Measurements from ENCODE around the gene KCNF1.

Gene KCNF1

GRCh38 chr2:10903861-10904210, 7.9 kb upstream of the KCNF1 start:
- no peak for DNase-seq (ENCODE audit: low spot score)

DNA sequence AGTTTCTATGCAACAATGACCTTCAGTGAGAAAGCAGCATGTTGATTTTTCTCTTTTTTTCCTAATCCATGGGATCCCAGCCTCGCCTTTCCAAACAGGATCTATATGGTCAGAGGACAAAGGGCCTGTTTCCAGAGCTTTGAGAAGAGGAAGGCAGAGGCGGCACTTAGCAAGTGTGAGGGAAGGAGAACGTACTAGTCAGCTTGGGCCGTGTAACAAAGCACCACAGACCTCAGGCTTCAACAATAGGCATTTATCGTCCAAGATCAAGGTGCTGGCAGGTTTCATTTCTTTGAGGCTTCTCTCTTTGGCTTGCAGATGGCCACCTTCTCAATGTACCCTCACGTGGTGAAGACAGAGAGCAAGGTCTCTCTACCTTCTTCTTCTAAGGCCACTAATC, 7.3 kb upstream of the KCNF1 start:
- no peak for DNase-seq (ENCODE audit: low spot score)

DNA sequence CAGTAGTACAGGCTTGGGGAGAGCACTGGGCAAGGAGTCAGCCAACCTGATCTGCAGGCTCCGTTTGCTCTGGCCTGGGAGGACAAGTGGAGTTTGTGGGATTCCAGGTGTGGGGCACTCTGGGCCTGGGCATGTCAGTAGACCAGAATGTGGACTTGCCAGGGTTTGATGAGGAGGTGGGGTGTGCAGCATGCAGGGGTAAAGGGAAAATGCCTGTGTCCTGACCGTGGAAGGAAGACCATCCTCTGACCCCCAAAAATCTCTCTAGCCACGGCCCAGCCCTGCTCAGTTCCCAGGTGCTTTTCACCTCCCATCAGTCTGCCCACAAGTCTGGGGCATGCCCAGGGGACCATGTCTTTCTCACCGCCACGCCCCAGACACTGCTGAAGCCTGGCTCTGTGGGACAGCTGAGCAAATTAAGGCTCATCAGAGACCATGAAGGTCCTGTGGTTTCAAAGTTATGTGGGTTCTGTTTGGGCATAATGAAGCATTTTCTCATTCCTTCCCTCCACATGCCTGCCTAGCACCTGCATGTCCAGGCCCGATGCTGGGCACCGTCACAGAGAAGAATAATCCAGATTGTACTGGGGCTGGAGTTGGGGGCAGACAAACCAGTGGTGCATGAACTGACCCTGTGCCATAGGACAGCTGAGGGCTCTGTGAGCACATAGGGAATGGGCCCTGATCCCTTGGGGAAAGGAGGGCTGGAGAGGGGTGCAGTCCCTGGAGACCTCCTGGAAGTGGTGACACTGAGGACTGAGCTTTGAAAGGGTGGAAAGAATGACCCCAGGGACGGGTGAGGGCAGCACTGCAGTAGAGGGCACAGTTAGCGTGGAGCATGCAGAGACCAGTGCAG, 6.5 kb upstream of the KCNF1 start:
- DNase-seq (ENCODE audit: low spot score), result no peak

DNA sequence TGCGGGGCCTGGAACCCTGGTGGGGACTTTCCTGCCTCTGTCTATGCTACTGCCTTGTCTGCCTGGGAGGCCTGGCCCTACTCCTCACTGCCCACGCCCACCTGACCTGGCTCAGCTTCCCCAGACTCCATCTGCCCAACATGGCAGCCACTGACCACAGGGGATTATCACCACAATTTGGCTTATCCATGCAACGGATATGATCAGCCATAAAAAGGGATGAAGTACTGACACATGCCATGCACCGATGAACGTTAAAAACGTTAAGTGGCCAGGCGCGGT, 5.9 kb upstream of the KCNF1 start:
- DNase-seq (ENCODE audit: low spot score), result no peak

GRCh38 chr2:10906926-10907625, 4.7 kb upstream of the KCNF1 start:
- no peak for DNase-seq (ENCODE audit: low spot score)

GRCh38 chr2:10908195-10908594, 3.5 kb upstream of the KCNF1 start:
- DNase-seq (ENCODE audit: low spot score), result no peak

DNA sequence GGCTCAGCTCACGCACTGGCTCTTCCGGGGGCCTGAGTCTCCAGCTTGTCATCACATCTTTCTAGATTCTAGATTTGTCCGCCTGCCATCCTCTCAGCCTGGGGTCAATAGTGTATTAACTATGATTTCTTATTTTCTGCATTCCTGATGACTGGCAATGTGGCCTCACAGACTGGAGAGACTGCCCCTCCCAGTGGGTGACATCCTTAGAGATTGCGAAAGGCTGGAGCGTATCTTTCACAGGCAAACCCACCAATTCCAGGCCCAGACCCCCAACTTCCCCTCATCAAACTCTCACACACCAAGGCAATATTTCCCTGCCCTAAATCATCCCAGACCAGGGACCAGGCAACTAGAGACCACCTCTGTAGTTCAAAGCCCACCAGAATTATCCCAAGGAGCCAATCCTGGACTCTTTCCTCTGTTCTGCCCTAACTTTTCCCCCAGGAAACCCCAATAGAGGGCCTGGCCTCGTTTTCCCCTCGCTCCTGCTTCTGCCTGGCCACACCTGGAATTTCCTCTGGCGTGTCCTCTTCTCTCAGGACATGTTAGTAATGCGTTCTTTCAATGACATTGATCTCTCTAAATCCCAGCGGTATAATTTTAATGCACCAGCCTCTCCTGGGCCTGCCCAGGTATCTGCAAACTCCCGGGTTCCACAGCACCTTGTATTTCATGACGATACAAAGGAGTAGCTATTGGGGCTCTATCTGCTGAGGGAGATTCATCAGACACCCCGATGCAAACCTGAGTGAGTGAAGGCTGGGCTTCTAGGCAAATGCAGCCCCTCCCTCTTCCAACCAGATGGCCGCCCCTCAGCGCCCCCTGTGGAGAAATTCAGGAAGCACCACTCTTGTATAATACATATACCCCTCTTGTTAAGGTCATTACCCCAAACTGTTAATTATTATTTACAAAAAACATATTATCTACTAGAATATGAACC, 2.4 kb upstream of the KCNF1 start:
- DNase-seq (ENCODE audit: low spot score), result no peak

- DNase-seq (ENCODE audit: low spot score), result no peak
Measured at GRCh38 chr2:10909996-10910341, 1.8 kb upstream of the KCNF1 start.

DNA sequence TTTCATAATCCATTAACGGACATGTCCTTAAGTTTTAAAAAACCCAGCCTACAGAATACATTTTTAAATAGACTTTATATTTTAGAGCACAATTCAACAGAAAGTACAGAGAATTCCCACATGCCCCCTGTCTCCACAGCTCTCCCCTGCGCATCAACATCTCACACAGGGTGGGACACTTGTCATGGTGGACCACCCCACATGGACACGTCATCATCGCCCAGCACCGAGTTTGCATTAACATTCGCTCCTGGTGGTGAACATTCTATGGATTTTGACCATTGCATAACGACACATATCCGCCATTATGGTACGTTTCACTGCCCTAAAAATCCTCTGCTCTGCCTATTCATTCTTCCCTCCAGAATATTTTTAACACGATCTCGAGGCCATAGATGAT, 1.1 kb upstream of the KCNF1 start:
- DNase-seq (ENCODE audit: low spot score), result no peak

DNA sequence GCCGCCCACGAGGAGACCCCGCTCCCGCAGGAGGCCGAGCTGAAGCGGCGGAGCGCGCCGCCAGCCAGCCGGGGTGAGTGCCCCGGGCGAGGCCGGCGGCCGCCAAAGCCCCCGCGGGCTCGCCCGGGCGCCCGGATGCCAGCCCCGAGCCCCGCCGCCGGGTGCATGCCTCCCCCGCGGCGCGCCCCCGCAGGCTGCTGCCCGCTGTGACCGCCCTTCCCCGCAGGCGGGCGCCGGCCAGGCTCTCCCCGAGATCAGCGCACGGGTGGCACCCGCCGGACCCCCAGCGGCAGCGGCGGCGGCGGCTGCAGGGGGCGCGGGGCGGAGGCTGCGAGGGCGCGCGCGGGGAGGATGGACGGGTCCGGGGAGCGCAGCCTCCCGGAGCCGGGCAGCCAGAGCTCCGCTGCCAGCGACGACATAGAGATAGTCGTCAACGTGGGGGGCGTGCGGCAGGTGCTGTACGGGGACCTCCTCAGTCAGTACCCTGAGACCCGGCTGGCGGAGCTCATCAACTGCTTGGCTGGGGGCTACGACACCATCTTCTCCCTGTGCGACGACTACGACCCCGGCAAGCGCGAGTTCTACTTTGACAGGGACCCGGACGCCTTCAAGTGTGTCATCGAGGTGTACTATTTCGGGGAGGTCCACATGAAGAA, 470 bp downstream of the KCNF1 start:
- DNase-seq (ENCODE audit: low spot score), result no peak

DNA sequence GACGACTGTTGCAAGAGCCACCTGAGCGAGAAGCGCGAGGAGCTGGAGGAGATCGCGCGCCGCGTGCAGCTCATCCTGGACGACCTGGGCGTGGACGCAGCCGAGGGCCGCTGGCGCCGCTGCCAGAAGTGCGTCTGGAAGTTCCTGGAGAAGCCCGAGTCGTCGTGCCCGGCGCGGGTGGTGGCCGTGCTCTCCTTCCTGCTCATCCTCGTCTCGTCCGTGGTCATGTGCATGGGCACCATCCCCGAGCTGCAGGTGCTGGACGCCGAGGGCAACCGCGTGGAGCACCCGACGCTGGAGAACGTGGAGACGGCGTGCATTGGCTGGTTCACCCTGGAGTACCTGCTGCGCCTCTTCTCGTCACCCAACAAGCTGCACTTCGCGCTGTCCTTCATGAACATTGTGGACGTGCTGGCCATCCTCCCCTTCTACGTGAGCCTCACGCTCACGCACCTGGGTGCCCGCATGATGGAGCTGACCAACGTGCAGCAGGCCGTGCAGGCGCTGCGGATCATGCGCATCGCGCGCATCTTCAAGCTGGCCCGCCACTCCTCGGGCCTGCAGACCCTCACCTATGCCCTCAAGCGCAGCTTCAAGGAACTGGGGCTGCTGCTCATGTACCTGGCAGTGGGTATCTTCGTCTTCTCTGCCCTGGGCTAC, 1.2 kb downstream of the KCNF1 start:
- DNase-seq (ENCODE audit: low spot score), result no peak

DNA sequence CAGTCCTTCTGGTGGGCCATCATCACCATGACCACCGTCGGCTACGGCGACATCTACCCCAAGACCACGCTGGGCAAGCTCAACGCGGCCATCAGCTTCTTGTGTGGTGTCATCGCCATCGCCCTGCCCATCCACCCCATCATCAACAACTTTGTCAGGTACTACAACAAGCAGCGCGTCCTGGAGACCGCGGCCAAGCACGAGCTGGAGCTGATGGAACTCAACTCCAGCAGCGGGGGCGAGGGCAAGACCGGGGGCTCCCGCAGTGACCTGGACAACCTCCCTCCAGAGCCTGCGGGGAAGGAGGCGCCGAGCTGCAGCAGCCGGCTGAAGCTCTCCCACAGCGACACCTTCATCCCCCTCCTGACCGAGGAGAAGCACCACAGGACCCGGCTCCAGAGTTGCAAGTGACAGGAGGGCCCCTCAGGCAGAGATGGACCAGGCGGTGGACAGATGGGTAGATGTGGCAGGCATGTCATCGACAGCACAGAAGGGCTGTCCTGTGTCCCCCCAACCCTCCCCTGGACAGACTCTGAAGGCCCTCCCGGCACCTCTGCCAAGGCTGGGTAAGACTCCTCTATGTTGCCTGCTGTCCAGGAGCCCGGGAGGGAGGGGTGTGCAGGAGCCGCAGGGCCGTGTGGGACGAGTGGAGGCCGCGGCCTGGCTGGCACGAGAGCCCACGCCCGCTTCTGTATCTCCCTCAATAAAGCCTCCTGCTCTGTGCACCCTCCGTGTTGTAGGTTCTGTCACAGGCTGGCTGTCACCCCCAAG, 2.0 kb downstream of the KCNF1 start:
- no peak for DNase-seq (ENCODE audit: low spot score)

DNA sequence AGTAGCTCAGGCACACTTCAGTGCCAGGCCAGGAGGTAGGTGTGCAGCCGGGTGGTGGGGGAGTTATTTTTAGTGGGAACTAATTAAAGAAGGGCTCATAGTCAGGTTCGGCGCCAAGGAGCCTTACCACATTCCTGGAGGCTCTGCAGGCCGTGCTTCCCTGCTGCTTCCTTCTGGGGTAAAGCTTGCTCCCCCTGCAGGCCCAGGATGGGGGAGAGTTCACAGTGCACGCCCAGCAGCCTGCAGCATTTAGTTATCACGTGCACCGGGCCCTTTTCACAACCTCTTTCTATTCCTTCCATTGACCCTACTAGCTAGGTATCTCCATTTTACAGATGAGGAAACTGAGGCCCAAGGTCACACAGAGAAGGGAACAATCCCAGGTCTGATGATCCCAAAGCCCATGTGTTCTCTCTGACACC, 2.5 kb downstream of the KCNF1 start:
- peak; percentile 47 for DNase-seq (ENCODE audit: low spot score)

GRCh38 chr2:10915236-10915635, 3.5 kb downstream of the KCNF1 start:
- DNase-seq (ENCODE audit: low spot score), result no peak

GRCh38 chr2:10915731-10916276, 4.1 kb downstream of the KCNF1 start:
- no peak for DNase-seq (ENCODE audit: low spot score)

GRCh38 chr2:10916953-10917352, 5.2 kb downstream of the KCNF1 start:
- DNase-seq (ENCODE audit: low spot score), result no peak

DNA sequence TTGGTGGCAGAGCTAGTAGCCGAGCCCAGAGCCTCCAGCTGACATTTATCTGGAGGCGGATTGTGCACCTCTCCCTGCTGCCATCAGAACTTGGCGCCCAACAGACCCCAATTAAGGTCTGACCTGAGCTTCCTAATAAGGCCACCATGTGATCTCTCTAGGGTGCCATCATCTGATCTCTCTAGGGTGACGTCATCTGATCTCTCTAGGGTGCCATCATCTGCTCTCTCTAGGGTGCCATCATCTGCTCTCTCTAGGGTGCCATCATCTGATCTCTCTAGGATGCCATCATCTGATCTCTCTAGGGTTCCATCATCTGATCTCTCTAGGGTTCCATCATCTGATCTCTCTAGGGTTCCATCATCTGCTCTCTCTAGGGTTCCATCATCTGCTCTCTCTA, 6.2 kb downstream of the KCNF1 start:
- no peak for DNase-seq (ENCODE audit: low spot score)

DNA sequence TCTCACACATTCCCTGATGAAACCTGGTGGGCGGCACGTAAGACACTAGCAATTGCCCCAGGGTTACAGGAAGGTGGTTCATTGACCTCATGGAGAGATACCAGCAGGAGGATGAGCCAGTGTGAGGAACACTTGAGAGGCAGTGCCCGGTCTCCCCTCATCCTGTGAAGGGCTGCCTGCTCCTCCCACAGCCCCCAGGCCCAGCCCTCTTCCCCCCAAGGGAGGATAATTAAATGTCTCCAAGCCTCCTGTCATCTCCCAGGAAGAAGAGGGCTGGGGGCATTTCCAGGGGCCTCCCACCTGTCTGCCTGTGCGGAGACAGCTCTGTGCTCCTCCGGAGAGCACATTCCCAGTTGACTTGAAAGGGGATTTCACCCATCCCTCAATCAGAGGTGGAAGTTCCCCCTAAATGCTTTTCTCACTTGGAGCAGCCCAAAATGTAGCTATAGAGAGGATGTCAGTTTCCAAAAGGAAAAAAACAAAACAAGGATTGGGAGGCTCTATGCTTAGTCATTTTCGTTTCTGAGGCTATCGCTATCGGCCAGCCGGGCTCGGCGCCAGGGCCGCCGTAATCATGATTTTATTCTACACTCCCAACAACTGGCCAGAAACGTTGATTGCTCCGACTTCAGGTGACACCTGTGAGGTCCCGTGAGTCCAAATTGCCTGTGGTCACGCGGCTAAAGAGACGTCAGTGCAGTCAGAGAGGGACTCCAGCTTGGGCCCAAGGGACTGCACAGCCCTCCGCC, 7.1 kb downstream of the KCNF1 start:
- no peak for DNase-seq (ENCODE audit: low spot score)

DNA sequence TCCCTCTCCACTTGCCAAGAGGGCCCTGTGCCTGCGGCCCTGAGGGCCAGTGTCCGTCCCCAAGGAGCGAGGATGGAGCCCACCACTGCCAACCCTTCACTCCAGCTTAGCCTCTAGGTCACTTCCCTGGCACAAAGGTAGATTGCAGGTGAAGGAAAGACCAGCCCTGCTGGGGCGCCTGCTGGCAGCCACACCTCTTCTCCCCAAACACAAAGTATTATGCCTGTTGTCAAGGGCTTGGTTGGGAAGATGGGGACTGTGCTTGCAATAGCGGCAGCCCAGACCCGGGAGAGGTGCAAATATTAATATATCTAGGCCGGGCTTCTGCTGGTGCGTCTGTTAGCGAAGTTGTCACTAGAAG, 7.7 kb downstream of the KCNF1 start:
- DNase-seq (ENCODE audit: low spot score), result no peak
